GM23338 (cell line): ENCODE measurements around the gene ANKS1B. TPM values are rescaled to one million over a fixed set of nuclear protein-coding genes. Genes with fewer than 3 reads are reported as not detected.

Source experiments
- ATAC-seq: fragments of 200-7000 bp; cut with Tn5 transposase; 3 replicates; pipeline ENCODE4 v1.9.1; 2020
- DNase-seq: peaks from one replicate; pipeline ENCODE4 v3.0.0-alpha.2; 2015; ENCODE audit warnings: low spot score
- H2AFZ ChIP-seq: fragments of 200-600 bp; sonication (generic); 2 replicates; pipeline ENCODE4 v1.8.0; 2016; ENCODE audit warnings: antibody characterized with exemption, mild to moderate bottlenecking, moderate library complexity
- H3F3A ChIP-seq: fragments of 200-600 bp; sonication (generic); replicated peaks from 2 replicates; pipeline ENCODE4 v1.8.0; 2017; ENCODE audit warnings: antibody characterized with exemption, mixed run types, low read depth
- H3K27ac ChIP-seq: fragments of 200-600 bp; sonication (generic); 2 replicates; pipeline ENCODE4 v1.6.1; 2016; ENCODE audit warnings: low read depth
- H3K27me3 ChIP-seq: fragments of 200-600 bp; sonication (generic); 2 replicates; pipeline ENCODE4 v1.8.0; 2016; ENCODE audit warnings: mild to moderate bottlenecking, mixed run types, moderate library complexity; ENCODE audit not compliant: insufficient read depth
- H3K36me3 ChIP-seq: fragments of 200-600 bp; sonication (generic); 2 replicates; pipeline ENCODE4 v1.8.0; 2016; ENCODE audit warnings: mild to moderate bottlenecking; ENCODE audit not compliant: insufficient read depth
- H3K4me1 ChIP-seq: fragments of 200-600 bp; sonication (generic); 2 replicates; pipeline ENCODE4 v1.8.0; 2016; ENCODE audit warnings: mild to moderate bottlenecking, moderate library complexity; ENCODE audit not compliant: insufficient read depth
- H3K4me2 ChIP-seq: fragments of 200-600 bp; sonication (generic); 2 replicates; pipeline ENCODE4 v1.7.1; 2017; ENCODE audit warnings: mixed run types
- H3K4me3 ChIP-seq: fragments of 200-600 bp; sonication (generic); 2 replicates; pipeline ENCODE4 v1.6.1; 2016; ENCODE audit warnings: mixed run types
- H3K79me2 ChIP-seq: fragments of 200-600 bp; sonication (generic); replicated peaks from 2 replicates; pipeline ENCODE4 v1.8.0; 2017; ENCODE audit warnings: mild to moderate bottlenecking; ENCODE audit not compliant: insufficient read depth
- H3K9me2 ChIP-seq: fragments of 200-600 bp; sonication (generic); 2 replicates; pipeline ENCODE4 v1.8.0; 2017; ENCODE audit not compliant: insufficient read depth
- H4K20me1 ChIP-seq: fragments of 200-600 bp; sonication (generic); replicated peaks from 2 replicates; pipeline ENCODE4 v1.8.0; 2017; ENCODE audit warnings: mild to moderate bottlenecking; ENCODE audit not compliant: insufficient read depth
- H3K27ac Mint-ChIP-seq: 2 replicates; pipeline ENCODE4 v1.8.0; 2020; ENCODE audit warnings: inconsistent platforms, mild to moderate bottlenecking, moderate library complexity, mixed read lengths
- H3K27me3 Mint-ChIP-seq: 3 replicates; pipeline ENCODE4 v1.8.0; 2022; ENCODE audit warnings: low read depth, mild to moderate bottlenecking, moderate library complexity, mixed read lengths, inconsistent platforms; ENCODE audit not compliant: insufficient read depth, poor library complexity
- H3K36me3 Mint-ChIP-seq: 3 replicates; pipeline ENCODE4 v1.8.0; 2021; ENCODE audit warnings: low read depth, mild to moderate bottlenecking, inconsistent platforms, moderate library complexity, mixed read lengths
- H3K4me1 Mint-ChIP-seq: 3 replicates; pipeline ENCODE4 v1.8.0; 2020; ENCODE audit warnings: mild to moderate bottlenecking, inconsistent platforms, mixed read lengths
- H3K4me3 Mint-ChIP-seq: 3 replicates; pipeline ENCODE4 v1.8.0; 2021; ENCODE audit warnings: moderate library complexity, mild to moderate bottlenecking, inconsistent platforms, mixed read lengths
- H3K9me3 Mint-ChIP-seq: 3 replicates; pipeline ENCODE4 v1.8.0; 2020; ENCODE audit warnings: moderate library complexity, mild to moderate bottlenecking, inconsistent platforms, mixed read lengths
- EZH2 ChIP-seq: fragments of 200-600 bp; sonication (generic); IDR thresholded peaks from one replicate; pipeline ENCODE4 v1.8.0; 2017; ENCODE audit warnings: antibody characterized with exemption, mild to moderate bottlenecking, low read depth; ENCODE audit not compliant: unreplicated experiment
- EZH2phosphoT487 ChIP-seq: fragments of 200-600 bp; sonication (generic); IDR thresholded peaks from one replicate; pipeline ENCODE4 v1.8.1; 2018; ENCODE audit warnings: antibody characterized with exemption; ENCODE audit not compliant: unreplicated experiment
- POLR2AphosphoS5 ChIP-seq: IDR thresholded peaks from 2 replicates; pipeline ENCODE4 v1.6.1; 2016; ENCODE audit warnings: antibody characterized with exemption, low read depth
- STAT1 ChIP-seq: IDR thresholded peaks from one replicate; pipeline ENCODE4 v1.6.1; 2016; ENCODE audit warnings: antibody characterized with exemption; ENCODE audit not compliant: unreplicated experiment
- ZNF331 ChIP-seq: fragments of 250-450 bp; sonication (Bioruptor Pico); IDR thresholded peaks from 2 replicates; pipeline ENCODE4 v1.5.0; 2020; ENCODE audit warnings: low read depth, mild to moderate bottlenecking, moderate library complexity
- polyA plus RNA-seq: library from polyadenylated mRNA; unstranded; fragments of >200 nt; fragmentation: Nextera tagmentation; extraction: Ambion mirVana; gene quantifications from 2 replicates; pipeline ENCODE4 v1.2.1, GENCODE V29; 2016
- total RNA-seq: library from RNA; depleted of rRNA; stranded (reverse); fragments of >200 nt; shearing (Covaris generic); gene quantifications from 2 replicates; pipeline ENCODE4 v1.2.3, GENCODE V29; 2014
- TF ChIP-seq, protein P1 (sequence below): IDR thresholded peaks from one replicate; pipeline ENCODE4 v1.6.1; 2018; ENCODE audit warnings: antibody characterized with exemption; ENCODE audit not compliant: unreplicated experiment
- TF ChIP-seq, protein P2 (sequence below), 2 experiments: fragments of 200-600 bp in 1 of 2; sonication (generic) in 1 of 2; conservative IDR thresholded peaks; 2 replicates each; pipeline versions ENCODE4 v1.5.1 to v1.6.1; 2016 to 2017; ENCODE audit warnings: antibody characterized with exemption in 2 of 2, low read depth in 2 of 2, mild to moderate bottlenecking in 2 of 2, moderate library complexity in 1 of 2

ANKS1B gene
- total and polyA plus RNA-seq, 2 experiments from 2014 or later, result 4.3 to 5.8 TPM

DNA sequence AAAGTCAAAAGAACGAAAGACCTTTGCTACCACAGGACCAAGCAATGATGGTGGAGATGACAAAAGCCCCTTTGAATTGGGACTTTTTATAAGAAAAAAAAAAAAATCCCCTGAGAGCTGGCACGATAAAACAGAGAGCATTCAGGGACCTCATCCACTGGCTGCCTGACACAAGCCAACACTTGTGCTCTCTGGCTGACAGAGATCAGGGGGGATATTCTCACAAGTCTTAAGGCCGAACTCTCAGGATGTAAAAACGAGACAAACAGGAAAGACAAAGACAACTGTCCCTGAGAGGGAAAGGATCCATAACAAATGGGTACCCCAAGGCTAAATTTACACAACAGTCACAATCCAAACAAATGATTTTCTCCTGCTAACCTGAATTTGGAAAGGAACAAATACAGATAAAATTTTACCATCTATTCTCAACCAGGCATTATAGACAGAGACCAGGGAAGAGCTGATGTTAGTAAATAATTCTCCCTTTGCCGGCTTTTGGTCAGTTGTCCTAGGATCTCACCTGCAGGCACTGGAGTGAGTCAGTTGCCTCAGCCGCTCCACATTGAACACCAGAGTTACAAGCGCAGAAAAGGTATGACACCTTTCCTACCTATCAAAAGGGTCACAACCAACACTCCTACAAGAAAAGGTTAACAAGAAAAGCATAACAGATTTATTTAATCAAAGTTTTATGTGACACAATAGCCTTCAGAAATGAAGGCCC is 375.1 kb downstream of the ANKS1B start:
- Mint-ChIP-seq H3K4me1 (peaks cover 44% of the 10 kb centered on the region), H3K9me3 (no peaks in the 10 kb centered on the region), H3K27me3 (peaks cover 5% of the 10 kb centered on the region), H3K27ac (no peak overlapping the region; the same call in 1 of the 2 replicates), H3K36me3 (no peaks in the 10 kb centered on the region), H3K4me3 (peak overlapping the region; percentile 4; the same call in 1 of the 3 replicates)
- Histone ChIP-seq H4K20me1 (no peaks in the 10 kb centered on the region), H3K36me3 (no peaks in the 10 kb centered on the region), H3K4me2 (peak overlapping the region; percentile 62), H3K79me2 (no peaks in the 10 kb centered on the region), H3K4me3 (peak overlapping the region; percentile 9; the same call in 1 of the 2 replicates), H3K4me1 (peaks cover 43% of the 10 kb centered on the region), H2AFZ (no peak overlapping the region), H3K27ac (peak overlapping the region; percentile 46; the same call in 1 of the 2 replicates), H3K27me3 (no peaks in the 10 kb centered on the region), H3F3A (no peaks in the 10 kb centered on the region), H3K9me2 (peaks cover 9% of the 10 kb centered on the region)
- peak; percentile 74 for DNase-seq
- TF ChIP-seq, protein P1, sequence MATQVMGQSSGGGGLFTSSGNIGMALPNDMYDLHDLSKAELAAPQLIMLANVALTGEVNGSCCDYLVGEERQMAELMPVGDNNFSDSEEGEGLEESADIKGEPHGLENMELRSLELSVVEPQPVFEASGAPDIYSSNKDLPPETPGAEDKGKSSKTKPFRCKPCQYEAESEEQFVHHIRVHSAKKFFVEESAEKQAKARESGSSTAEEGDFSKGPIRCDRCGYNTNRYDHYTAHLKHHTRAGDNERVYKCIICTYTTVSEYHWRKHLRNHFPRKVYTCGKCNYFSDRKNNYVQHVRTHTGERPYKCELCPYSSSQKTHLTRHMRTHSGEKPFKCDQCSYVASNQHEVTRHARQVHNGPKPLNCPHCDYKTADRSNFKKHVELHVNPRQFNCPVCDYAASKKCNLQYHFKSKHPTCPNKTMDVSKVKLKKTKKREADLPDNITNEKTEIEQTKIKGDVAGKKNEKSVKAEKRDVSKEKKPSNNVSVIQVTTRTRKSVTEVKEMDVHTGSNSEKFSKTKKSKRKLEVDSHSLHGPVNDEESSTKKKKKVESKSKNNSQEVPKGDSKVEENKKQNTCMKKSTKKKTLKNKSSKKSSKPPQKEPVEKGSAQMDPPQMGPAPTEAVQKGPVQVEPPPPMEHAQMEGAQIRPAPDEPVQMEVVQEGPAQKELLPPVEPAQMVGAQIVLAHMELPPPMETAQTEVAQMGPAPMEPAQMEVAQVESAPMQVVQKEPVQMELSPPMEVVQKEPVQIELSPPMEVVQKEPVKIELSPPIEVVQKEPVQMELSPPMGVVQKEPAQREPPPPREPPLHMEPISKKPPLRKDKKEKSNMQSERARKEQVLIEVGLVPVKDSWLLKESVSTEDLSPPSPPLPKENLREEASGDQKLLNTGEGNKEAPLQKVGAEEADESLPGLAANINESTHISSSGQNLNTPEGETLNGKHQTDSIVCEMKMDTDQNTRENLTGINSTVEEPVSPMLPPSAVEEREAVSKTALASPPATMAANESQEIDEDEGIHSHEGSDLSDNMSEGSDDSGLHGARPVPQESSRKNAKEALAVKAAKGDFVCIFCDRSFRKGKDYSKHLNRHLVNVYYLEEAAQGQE, result no peak
- no peak for TF ChIP-seq ZNF331
- TF ChIP-seq, protein P2, sequence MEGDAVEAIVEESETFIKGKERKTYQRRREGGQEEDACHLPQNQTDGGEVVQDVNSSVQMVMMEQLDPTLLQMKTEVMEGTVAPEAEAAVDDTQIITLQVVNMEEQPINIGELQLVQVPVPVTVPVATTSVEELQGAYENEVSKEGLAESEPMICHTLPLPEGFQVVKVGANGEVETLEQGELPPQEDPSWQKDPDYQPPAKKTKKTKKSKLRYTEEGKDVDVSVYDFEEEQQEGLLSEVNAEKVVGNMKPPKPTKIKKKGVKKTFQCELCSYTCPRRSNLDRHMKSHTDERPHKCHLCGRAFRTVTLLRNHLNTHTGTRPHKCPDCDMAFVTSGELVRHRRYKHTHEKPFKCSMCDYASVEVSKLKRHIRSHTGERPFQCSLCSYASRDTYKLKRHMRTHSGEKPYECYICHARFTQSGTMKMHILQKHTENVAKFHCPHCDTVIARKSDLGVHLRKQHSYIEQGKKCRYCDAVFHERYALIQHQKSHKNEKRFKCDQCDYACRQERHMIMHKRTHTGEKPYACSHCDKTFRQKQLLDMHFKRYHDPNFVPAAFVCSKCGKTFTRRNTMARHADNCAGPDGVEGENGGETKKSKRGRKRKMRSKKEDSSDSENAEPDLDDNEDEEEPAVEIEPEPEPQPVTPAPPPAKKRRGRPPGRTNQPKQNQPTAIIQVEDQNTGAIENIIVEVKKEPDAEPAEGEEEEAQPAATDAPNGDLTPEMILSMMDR (conservative IDR thresholded peaks at IDR 0.05; ENCODE audit: low read depth in 2 of 2), result no peak
- no peak for TF ChIP-seq POLR2AphosphoS5
- no peak for TF ChIP-seq STAT1
- peak; percentile 97 for ATAC-seq

DNA sequence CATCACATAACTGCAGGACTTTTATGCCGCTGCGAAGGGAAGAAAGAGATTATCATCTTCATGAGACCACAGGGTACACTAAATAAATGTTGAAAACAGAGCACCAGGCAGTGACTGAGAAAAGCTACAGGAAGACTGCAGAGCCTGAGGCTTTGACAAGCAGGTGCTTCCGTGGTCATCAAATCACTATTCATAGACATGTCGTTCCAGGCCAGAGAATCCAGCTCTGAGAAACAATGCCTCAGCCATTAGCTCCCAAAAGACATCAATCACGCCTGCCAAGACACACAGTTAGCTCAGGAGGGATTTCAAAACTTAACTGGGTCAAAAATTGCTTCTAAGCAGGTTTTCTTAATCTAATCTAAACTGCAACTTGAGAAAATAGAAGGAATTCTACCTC is 384.3 kb downstream of the ANKS1B start:
- Histone ChIP-seq H4K20me1 (no peaks in the 10 kb centered on the region), H3K27me3 (no peaks in the 10 kb centered on the region), H3K4me2 (no peak overlapping the region), H2AFZ (no peak overlapping the region), H3K4me1 (no peaks in the 10 kb centered on the region), H3K36me3 (no peaks in the 10 kb centered on the region), H3F3A (no peaks in the 10 kb centered on the region), H3K79me2 (no peaks in the 10 kb centered on the region), H3K9me2 (no peaks in the 10 kb centered on the region), H3K27ac (no peak overlapping the region), H3K4me3 (no peak overlapping the region)
- no peak for ATAC-seq
- H3K27ac Mint-ChIP-seq, result no peak overlapping the region
- DNase-seq, result no peak
- H3K36me3 Mint-ChIP-seq, result no peaks in the 10 kb centered on the region
- no peaks in the 10 kb centered on the region for H3K9me3 Mint-ChIP-seq
- no peaks in the 10 kb centered on the region for H3K27me3 Mint-ChIP-seq
- no peaks in the 10 kb centered on the region for H3K4me1 Mint-ChIP-seq
- H3K4me3 Mint-ChIP-seq, result no peak overlapping the region
- TF ChIP-seq, protein P2 (conservative IDR thresholded peaks at IDR 0.05; ENCODE audit: low read depth in 2 of 2), result no peak
- no peak for TF ChIP-seq STAT1
- TF ChIP-seq EZH2phosphoT487, result no peak
- TF ChIP-seq, protein P1, result no peak
- TF ChIP-seq EZH2, result no peak
